ENCODE data around the gene NSMCE1. TPM values are rescaled to one million over a fixed set of nuclear protein-coding genes. Genes with fewer than 3 reads are reported as not detected.

Gene NSMCE1
- total RNA-seq, 1 experiment from 2014 or later, result 19.3 TPM

- Histone ChIP-seq H3K4me1 (ENCODE audit: insufficient read depth, low read length) (no peaks in the 10 kb centered on the region; the same call in 1 of the 2 replicates), H3K14ac (ENCODE audit: insufficient read depth, low read length) (no peak overlapping the region; the same call in 1 of the 2 replicates), H3K27me3 (ENCODE audit: insufficient read depth, low read length) (no peaks in the 10 kb centered on the region; the same call in 1 of the 2 replicates), H3K4ac (ENCODE audit: low read depth, low read length) (no peak overlapping the region), H2BK20ac (ENCODE audit: low read depth, low read length, poor library complexity, severe bottlenecking) (no peak overlapping the region), H3K23ac (ENCODE audit: insufficient read length, low read depth, low read length) (no peak overlapping the region), H3K27ac (ENCODE audit: insufficient read length, low read depth, low read length) (no peak overlapping the region), H3K18ac (ENCODE audit: insufficient read length, low read depth, low read length) (no peak overlapping the region), H3K23me2 (ENCODE audit: insufficient read length, low read depth, low read length, poor library complexity, severe bottlenecking) (no peaks in the 10 kb centered on the region), H3K56ac (ENCODE audit: insufficient read length, low read depth, low read length) (no peak overlapping the region), H2BK15ac (ENCODE audit: low read depth, low read length) (no peak overlapping the region), H2BK120ac (ENCODE audit: low read depth, low read length, poor library complexity, severe bottlenecking) (no peak overlapping the region), H2BK5ac (ENCODE audit: insufficient read length, low read length) (no peak overlapping the region), H4K91ac (ENCODE audit: insufficient read length, low read depth, low read length) (no peak overlapping the region), H4K5ac (ENCODE audit: insufficient read length, low read depth, low read length) (no peak overlapping the region), H4K20me1 (ENCODE audit: control insufficient read depth, insufficient read depth, insufficient read length) (no peaks in the 10 kb centered on the region), H3K9me3 (ENCODE audit: control insufficient read depth, low read depth, low read length) (no peaks in the 10 kb centered on the region), H4K8ac (replicated peaks; ENCODE audit: insufficient read length, low read depth, low read length) (no peak overlapping the region), H2BK12ac (ENCODE audit: insufficient read length, low read depth, low read length) (no peak overlapping the region), H3K79me2 (ENCODE audit: insufficient read depth, low read length) (no peaks in the 10 kb centered on the region), H3K79me1 (ENCODE audit: insufficient read depth, low read depth, low read length, poor library complexity, severe bottlenecking) (no peaks in the 10 kb centered on the region), H2AFZ (ENCODE audit: low read length) (no peak overlapping the region), H2AK5ac (ENCODE audit: insufficient read length, low read length) (no peak overlapping the region), H3K9ac (ENCODE audit: extremely low read depth, insufficient read length, low read length) (no peak overlapping the region), H3K4me2 (ENCODE audit: insufficient read depth, insufficient read length, low read length) (no peak overlapping the region), H3T11ph (ENCODE audit: low read length) (no peak overlapping the region)
- peaks cover 8% of the 10 kb centered on the region for H3K27me3 Mint-ChIP-seq (ENCODE audit: low read depth)
- WGBS (ENCODE audit: extremely low coverage, insufficient read length, low lambda C conversion rate), result no CpG with 5 or more reads among the region's 12 CpGs
- peaks cover 2 to 8% of the 10 kb centered on the region in 2 experiments; a peak in 3 of 4 replicates for H3K4me1 Mint-ChIP-seq
- H3K36me3 Mint-ChIP-seq (ENCODE audit: insufficient read depth in 1 of 3, low read depth in 3 of 3), result no peaks in the 10 kb centered on the region
- DNase-seq, result no peak
- H3K9me3 Mint-ChIP-seq, result peaks cover 4 to 5% of the 10 kb centered on the region in 2 experiments; a peak in 2 of 5 replicates
- H3K27ac Mint-ChIP-seq, result no peak overlapping the region; a peak in 1 of 7 replicates
- H3K4me3 Mint-ChIP-seq, result no peak overlapping the region
- TF ChIP-seq CTCF (conservative IDR thresholded peaks at IDR 0.05), result no peak
These were observed 78.2 kb downstream of the NSMCE1 start for GRCh38 chr16:27190316-27190871.

Measured in H9 (cell line).